Activated CD8-positive, alpha-beta memory T cell treated with anti-CD3 and anti-CD28 coated beads for 36 hours (primary cell): ENCODE measurements around the gene MVB12B. TPM values are rescaled to one million over a fixed set of nuclear protein-coding genes. Genes with fewer than 3 reads are reported as not detected.

ENCODE experiments used
- CTCF ChIA-PET: fragments of 350-600 bp; sonication (Branson Sonifier 250); formaldehyde crosslinking; loops from one replicate; lab custom pipeline; 2021; ENCODE audit warnings: antibody characterized with exemption; lab: Charles Lee
- POLR2A ChIA-PET: fragments of 350-600 bp; sonication (Branson Sonifier 250); formaldehyde crosslinking; loops from one replicate; lab custom pipeline; 2021; ENCODE audit warnings: antibody characterized with exemption; lab: Charles Lee
- total RNA-seq, 2 experiments: library from RNA; stranded (reverse); gene quantifications; one replicate each; pipeline ENCODE4 v1.2.3, GENCODE V29; 2021

The MVB12B gene
- total RNA-seq, 2 experiments from 2014 or later = 7.5 to 7.8 TPM

GRCh38 chr9:126372716-126373115 is 46.1 kb downstream of the MVB12B start:
- ChIA-PET CTCF (interaction anchor here (1.4 kb wide), 1 partner anchor 44 kb away, joined by 3 read pairs; no protein-coding TSS in a partner anchor), POLR2A (no interaction called here)

GRCh38 chr9:126373241-126373640 is 46.6 kb downstream of the MVB12B start:
- ChIA-PET POLR2A (no interaction called here), CTCF (interaction anchor here (1.3 to 1.4 kb wide), 2 partner anchors 13 to 44 kb away, joined by 3 to 5 read pairs; no protein-coding TSS in a partner anchor)

- CTCF ChIA-PET = interaction anchor here (1.3 kb wide), 1 partner anchor 12 kb away, joined by 5 read pairs; no protein-coding TSS in a partner anchor
- POLR2A ChIA-PET = no interaction called here
Observed at GRCh38 chr9:126374366-126374781, 47.7 kb downstream of the MVB12B start.

- POLR2A ChIA-PET = no interaction called here
- CTCF ChIA-PET = interaction anchor here (0.8 kb wide), 1 partner anchor 125 kb away, joined by 3 read pairs; no protein-coding TSS in a partner anchor
Observed at GRCh38 chr9:126375386-126375785, 48.8 kb downstream of the MVB12B start.

- POLR2A ChIA-PET = no interaction called here
- CTCF ChIA-PET = interaction anchor here (0.8 to 1.3 kb wide), 2 partner anchors 20 to 123 kb away, joined by 3 read pairs; no protein-coding TSS in a partner anchor
Observed at GRCh38 chr9:126376311-126377175, 49.9 kb downstream of the MVB12B start.

- POLR2A ChIA-PET = no interaction called here
- CTCF ChIA-PET = interaction anchor here (1.3 kb wide), 1 partner anchor 20 kb away, joined by 3 read pairs; no protein-coding TSS in a partner anchor
Observed at GRCh38 chr9:126377176-126377509, 50.5 kb downstream of the MVB12B start.

GRCh38 chr9:126377536-126377935 is 50.9 kb downstream of the MVB12B start:
- POLR2A ChIA-PET = no interaction called here

GRCh38 chr9:126378761-126379160 is 52.1 kb downstream of the MVB12B start:
- POLR2A ChIA-PET = no interaction called here
- CTCF ChIA-PET = interaction anchor here (1.5 kb wide), 1 partner anchor 10 kb away, joined by 3 read pairs; no protein-coding TSS in a partner anchor

More at GRCh38 chr9:126377536-126377935, 50.9 kb downstream of the MVB12B start:
- CTCF ChIA-PET = interaction anchor here (0.6 kb wide), 1 partner anchor 943 kb away, joined by 3 read pairs; no protein-coding TSS in a partner anchor

- ChIA-PET POLR2A (no interaction called here), CTCF (interaction anchor here (1.5 kb wide), 1 partner anchor 12 kb away, joined by 3 read pairs; no protein-coding TSS in a partner anchor)
Observed at GRCh38 chr9:126379661-126380360, 53.2 kb downstream of the MVB12B start.

- CTCF ChIA-PET = no interaction called here
Observed at GRCh38 chr9:126380447-126380846, 53.8 kb downstream of the MVB12B start.

GRCh38 chr9:126381195-126381594 is 54.6 kb downstream of the MVB12B start:
- ChIA-PET CTCF (no interaction called here), POLR2A (no interaction called here)

More at GRCh38 chr9:126380447-126380846, 53.8 kb downstream of the MVB12B start:
- POLR2A ChIA-PET = no interaction called here

- ChIA-PET CTCF (no interaction called here), POLR2A (no interaction called here)
Observed at GRCh38 chr9:126383406-126384046, 56.9 kb downstream of the MVB12B start.

GRCh38 chr9:126384926-126385325 is 58.3 kb downstream of the MVB12B start:
- CTCF ChIA-PET = interaction anchor here (0.7 kb wide), 1 partner anchor 1392 kb away, joined by 3 read pairs; no protein-coding TSS in a partner anchor
- POLR2A ChIA-PET = no interaction called here

GRCh38 chr9:126386088-126386487 is 59.5 kb downstream of the MVB12B start:
- POLR2A ChIA-PET = no interaction called here
- CTCF ChIA-PET = interaction anchor here (0.9 to 1.8 kb wide), 3 partner anchors 10 to 13 kb away, joined by 5 read pairs; no protein-coding TSS in a partner anchor

- ChIA-PET POLR2A (no interaction called here), CTCF (interaction anchor here (1.8 kb wide), 1 partner anchor 9 kb away, joined by 5 read pairs; no protein-coding TSS in a partner anchor)
Observed at GRCh38 chr9:126386776-126387175, 60.1 kb downstream of the MVB12B start.

GRCh38 chr9:126388964-126389708 is 62.5 kb downstream of the MVB12B start:
- POLR2A ChIA-PET = no interaction called here
- CTCF ChIA-PET = interaction anchor here (1.1 to 1.3 kb wide), 2 partner anchors 71 to 102 kb away, joined by 3 to 4 read pairs; no protein-coding TSS in a partner anchor

GRCh38 chr9:126389992-126390391 is 63.4 kb downstream of the MVB12B start:
- CTCF ChIA-PET = no interaction called here
- POLR2A ChIA-PET = no interaction called here

- ChIA-PET CTCF (no interaction called here), POLR2A (no interaction called here)
Observed at GRCh38 chr9:126390923-126391322, 64.3 kb downstream of the MVB12B start.
